NCI-H2029 treated with DMSO at 0.1 percent for 48 hours (cell line): ENCODE results near the gene NUSAP1.
"Not testable (repeated sequence)": the region's sequence is repeated elsewhere in the genome, so short reads cannot be mapped to it uniquely, and the experiment has no call there.

Experiments
- DNase-seq: peaks from one replicate; lab custom pipeline; 2025; lab: John Stamatoyannopoulos, UW

The NUSAP1 gene, protein sequence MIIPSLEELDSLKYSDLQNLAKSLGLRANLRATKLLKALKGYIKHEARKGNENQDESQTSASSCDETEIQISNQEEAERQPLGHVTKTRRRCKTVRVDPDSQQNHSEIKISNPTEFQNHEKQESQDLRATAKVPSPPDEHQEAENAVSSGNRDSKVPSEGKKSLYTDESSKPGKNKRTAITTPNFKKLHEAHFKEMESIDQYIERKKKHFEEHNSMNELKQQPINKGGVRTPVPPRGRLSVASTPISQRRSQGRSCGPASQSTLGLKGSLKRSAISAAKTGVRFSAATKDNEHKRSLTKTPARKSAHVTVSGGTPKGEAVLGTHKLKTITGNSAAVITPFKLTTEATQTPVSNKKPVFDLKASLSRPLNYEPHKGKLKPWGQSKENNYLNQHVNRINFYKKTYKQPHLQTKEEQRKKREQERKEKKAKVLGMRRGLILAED

GRCh38 chr15:41332194-41333025 is at the start of gene NUSAP1, which contains the start of gene OIP5:
Gene NUSAP1 (plus strand): TSS chr15:41332881. CDS start chr15:41332958, 77 bp downstream.
Gene OIP5 (minus strand): TSS chr15:41332591. CDS start chr15:41332561, 30 bp downstream.
- peak; percentile 81 for DNase-seq

DNA sequence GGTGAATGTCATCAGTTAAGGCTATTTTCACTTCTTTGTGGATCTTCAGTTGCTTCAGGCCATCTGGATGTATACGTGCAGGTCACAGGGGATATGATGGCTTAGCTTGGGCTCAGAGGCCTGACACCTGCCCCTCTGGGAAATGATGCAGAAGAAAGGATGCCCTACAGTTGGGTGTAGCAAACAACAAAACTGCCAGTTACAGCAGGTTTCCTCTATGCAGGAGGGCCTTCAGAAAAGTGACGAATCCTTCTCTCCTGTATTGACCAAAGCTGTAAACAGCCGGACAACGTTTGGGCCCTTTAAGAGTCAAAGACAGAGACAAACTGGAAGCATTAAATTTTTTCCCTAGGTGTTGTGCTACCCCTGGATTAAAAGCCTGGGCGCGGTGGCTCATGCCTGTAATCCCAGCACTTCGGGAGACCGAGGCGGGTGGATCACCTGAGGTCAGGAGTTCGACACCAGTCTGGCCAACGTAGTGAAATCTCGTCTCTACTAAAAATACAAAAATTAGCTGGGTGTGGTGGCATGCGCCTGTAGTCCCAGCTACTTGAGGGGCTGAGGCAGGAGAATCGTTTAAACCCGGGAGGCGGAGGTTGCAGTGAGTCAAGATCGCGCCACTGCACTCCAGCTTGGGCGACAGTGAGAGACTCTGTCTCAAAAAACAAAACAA is 49.6 kb upstream of the NUSAP1 start:
- DNase-seq = not testable (repeated sequence)

DNA sequence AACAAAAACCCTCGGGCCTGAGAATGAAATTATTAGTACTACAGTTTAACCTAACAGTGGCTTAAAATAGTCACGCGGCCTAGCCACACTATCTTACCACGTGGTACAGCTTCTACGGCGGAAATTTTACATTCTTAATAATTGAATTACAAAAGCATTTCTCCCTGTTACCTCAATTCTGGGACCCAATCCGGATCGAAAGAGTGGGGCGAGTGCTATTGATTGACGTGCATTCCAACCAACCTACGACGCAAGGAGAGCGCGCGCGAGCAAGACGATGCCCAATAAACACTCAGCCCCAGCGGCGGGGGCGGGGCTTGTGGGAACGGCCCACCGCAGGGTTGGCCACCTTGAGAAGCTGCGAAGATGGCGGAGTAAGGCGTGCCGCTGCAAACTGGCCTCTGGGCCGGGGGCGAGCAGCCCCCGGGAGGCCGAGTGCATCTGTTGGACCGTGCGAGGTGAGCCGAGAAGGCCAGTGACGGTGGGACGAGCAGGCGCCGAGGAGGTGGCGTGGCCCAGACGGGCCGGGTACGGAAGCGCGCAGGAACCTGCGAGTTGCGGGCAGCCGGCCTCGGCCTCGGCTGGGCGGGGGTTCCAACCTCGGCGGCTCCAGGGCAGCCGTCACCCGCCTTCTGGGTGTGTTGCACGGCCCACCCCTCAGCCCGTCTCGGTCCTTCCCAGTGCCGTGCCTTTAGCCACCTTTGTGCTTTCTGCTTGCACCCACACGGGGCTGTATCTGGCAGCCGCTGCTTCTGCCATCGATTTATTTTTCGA is 48.8 kb upstream of the NUSAP1 start:
- DNase-seq = peak; percentile 69

GRCh38 chr15:41284427-41285177 is 48.1 kb upstream of the NUSAP1 start:
- no peak for DNase-seq

DNA sequence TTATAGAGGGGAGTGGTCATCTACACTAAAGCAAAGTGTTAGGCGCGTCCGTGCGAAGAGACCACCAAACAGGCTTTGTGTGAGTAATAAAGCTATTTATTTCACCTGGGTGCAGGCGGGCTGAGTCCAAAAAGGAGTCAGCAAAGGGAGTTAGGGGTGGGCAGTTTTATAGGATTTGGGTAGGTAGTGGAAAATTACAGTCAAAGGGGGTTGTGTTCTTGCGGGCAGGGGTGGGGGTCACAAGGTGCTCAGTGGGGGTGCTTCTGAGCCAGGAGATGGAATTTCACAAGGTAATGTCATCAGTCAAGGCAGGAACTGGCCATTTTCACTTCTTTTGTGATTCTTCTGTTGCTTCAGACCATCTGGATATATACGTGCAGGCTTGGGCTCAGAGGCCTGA is 47.4 kb upstream of the NUSAP1 start:
- DNase-seq = no peak

DNA sequence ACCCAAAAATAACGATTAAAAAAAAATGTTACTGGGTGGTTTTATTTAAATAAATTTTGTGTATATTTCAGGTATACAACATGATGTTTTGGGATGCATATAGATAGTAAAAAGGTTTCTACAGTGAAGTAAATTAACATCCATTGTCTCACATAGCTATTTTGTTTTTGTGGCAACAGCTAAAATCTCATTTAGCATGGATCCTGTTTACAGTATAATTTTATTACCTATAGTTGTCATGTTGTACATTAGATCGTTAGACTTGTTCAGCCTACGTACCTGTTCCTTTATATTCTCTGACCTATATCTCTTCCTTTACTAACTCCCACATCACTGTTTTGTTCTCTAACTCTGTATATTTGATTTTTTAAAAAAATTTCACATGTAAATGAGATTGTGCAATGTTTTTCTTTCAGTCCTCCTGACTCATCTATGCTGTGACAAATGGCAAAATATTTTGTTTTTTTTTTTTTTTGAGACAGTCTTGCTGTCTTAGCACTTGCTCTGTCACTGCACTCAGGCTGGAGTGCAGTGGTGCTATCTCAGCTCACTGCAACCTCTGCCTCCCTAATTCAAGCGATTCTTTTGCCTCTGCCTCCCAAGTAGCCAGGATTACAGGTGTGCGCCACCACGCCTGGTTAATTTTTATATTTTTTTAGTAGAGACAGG is 45.9 kb upstream of the NUSAP1 start:
- no peak for DNase-seq

DNA sequence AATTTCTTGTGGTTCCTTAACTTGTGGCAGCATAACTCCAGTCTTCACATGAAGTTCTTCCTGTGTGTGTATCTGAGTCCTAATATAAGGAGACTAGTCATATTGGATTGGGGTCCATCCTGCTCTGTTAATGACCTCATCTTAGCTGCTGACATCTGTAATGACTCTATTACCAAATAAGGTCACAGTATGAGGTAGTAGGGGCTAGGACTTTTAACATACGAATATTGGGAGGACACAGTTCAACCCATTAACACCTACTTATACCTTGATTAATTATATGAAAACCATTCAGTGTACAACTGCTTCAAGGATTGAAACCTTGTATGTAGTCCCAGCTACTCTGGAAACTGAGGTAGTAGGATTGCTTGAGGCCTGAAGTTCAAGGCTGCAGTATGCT is 44.2 kb upstream of the NUSAP1 start:
- no peak for DNase-seq

DNA sequence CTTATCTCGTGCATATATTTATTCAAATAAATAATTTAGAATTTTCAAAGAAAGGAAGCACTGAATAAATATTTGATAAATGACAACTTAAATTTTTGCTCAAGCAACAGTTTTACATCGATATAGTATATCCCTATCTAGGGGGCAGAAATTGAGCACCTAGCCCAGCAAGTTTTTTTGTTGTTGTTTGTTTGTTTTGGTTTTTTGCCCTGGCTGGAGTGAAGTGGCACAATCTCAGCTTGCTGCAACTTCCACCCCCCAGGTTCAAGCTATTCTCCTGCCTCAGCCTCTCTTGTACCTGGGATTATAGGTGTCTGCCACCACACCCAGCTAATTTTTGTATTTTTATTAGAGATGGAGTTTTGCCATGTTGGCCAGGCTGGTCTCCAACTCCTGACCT is 42.7 kb upstream of the NUSAP1 start:
- no peak for DNase-seq

- no peak for DNase-seq
Observed at GRCh38 chr15:41291065-41291631, 41.5 kb upstream of the NUSAP1 start.

GRCh38 chr15:41292521-41292920 is 40.2 kb upstream of the NUSAP1 start:
- no peak for DNase-seq

DNA sequence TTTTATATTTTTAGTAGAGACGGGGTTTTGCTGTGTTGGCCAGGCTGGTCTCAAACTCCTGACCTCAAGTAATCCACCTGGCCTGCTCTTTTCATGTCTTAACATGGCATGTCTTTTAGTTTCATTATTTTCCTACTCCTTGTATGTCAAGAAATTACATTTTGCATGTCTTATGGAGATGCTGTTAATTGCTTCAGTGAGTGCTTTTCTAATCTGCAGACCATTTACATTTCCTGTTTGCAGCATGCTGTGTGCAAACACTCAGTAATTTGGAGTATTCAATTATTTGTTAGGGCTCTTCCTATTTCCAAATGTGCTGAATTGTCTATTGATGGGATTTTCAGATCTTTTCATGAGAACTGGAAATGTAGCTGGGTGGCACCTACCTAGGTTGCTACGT is 31.5 kb upstream of the NUSAP1 start:
- not testable (repeated sequence) for DNase-seq

- no peak for DNase-seq
Observed at GRCh38 chr15:41301587-41301986, 31.1 kb upstream of the NUSAP1 start.

GRCh38 chr15:41304149-41304770 is 28.4 kb upstream of the NUSAP1 start:
- no peak for DNase-seq

GRCh38 chr15:41307679-41308078 is 25.0 kb upstream of the NUSAP1 start:
- DNase-seq = no peak

GRCh38 chr15:41309226-41309905 is 23.3 kb upstream of the NUSAP1 start:
- DNase-seq = no peak

- not testable (repeated sequence) for DNase-seq
Observed at GRCh38 chr15:41320805-41321330, 11.8 kb upstream of the NUSAP1 start.

- no peak for DNase-seq
Observed at GRCh38 chr15:41323611-41324010, 9.1 kb upstream of the NUSAP1 start.

DNA sequence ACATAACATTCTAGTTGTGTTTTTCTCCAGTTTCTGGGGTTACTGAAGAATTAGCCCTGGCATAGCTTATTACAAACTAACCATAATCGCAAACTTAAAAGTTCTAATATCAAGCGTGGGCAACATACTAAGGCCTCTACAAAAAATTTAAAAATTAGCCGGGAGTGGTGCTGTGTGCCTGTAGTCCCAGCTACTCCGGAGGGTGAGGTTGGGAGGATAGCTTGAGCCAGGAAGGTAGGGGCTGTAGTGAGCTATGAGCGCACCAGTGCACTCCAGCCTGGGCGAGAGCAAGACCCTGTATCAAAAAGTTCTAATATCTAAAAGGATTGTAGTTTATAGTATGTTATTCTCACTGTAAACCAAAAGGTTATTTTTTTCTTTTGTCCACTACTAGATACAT is 1.4 kb upstream of the NUSAP1 start:
- DNase-seq = no peak

GRCh38 chr15:41331833-41332193 is 868 bp upstream of the NUSAP1 start:
- no peak for DNase-seq
